ENCODE data around the gene PLOD1.

PLOD1 gene

DNA sequence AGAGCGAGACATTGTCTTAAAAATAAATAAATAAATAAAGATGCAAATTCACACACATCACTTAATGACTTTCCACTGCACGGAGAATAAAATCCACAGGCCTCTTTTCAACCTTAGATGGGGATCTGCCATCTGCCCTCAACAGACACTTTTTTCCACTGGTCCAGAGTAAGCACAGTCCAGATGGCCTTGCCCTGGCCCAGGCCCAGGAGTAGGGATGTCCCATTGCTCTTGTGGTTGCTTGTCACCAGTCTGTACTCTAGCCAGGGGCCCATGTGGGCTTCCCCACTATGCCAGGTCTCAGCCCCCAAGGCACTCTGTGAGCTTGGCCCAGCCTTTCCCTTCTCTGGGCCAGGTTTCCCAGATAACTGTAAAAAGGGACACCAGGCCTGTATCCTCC is 17.4 kb downstream of the PLOD1 start:
- TF ChIP-seq CTCF (IDR thresholded peaks at IDR 0.05; ENCODE audit: control insufficient read depth, extremely low read depth, insufficient read depth), result no peak
- no peak for DNase-seq (ENCODE audit: low read depth)
- H3K4me3 ChIP-seq (ENCODE audit: low read depth, low read length), result no peak overlapping the region

- DNase-seq (ENCODE audit: low read depth), result no peak
- no peak overlapping the region for H3K4me3 ChIP-seq (ENCODE audit: low read depth, low read length)
- no peak for TF ChIP-seq CTCF (IDR thresholded peaks at IDR 0.05; ENCODE audit: control insufficient read depth, extremely low read depth, insufficient read depth)
Observed at GRCh38 chr1:11952455-11953109, 18.1 kb downstream of the PLOD1 start.

GRCh38 chr1:11955221-11955620 is 20.7 kb downstream of the PLOD1 start:
- no peak for DNase-seq (ENCODE audit: low read depth)
- no peak for TF ChIP-seq CTCF (IDR thresholded peaks at IDR 0.05; ENCODE audit: control insufficient read depth, extremely low read depth, insufficient read depth)

GRCh38 chr1:11957398-11957797 is 22.9 kb downstream of the PLOD1 start:
- no peak for TF ChIP-seq CTCF (IDR thresholded peaks at IDR 0.05; ENCODE audit: control insufficient read depth, extremely low read depth, insufficient read depth)
- DNase-seq (ENCODE audit: low read depth), result no peak
- no peak overlapping the region for H3K4me3 ChIP-seq (ENCODE audit: low read depth, low read length)

More at GRCh38 chr1:11955221-11955620, 20.7 kb downstream of the PLOD1 start:
- no peak overlapping the region for H3K4me3 ChIP-seq (ENCODE audit: low read depth, low read length)

- no peak overlapping the region for H3K4me3 ChIP-seq (ENCODE audit: low read depth, low read length)
- no peak for DNase-seq (ENCODE audit: low read depth)
- no peak for TF ChIP-seq CTCF (IDR thresholded peaks at IDR 0.05; ENCODE audit: control insufficient read depth, extremely low read depth, insufficient read depth)
Observed at GRCh38 chr1:11957897-11958296, 23.4 kb downstream of the PLOD1 start.

DNA sequence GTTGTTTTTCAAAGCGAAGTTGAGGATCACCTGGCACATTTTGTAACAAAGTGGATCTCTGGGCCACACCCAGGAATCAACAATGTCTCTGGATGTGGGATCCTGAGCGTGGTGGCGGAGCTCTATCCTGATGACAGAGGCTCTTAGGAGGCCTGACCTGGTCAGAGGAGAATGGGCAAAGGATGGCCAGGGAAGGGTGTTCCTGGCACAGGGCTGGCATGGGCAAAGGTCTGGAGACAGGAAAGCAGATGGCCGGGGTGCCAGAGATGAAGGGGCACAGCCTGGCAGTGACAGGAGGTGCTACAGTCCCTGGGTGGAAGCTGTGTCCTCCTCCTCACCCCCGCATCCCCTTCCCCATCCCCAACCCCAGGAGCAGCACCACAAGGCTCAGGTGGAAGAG is 25.8 kb downstream of the PLOD1 start:
- DNase-seq (ENCODE audit: low read depth), result no peak
- H3K4me3 ChIP-seq (ENCODE audit: low read depth, low read length), result no peak overlapping the region
- TF ChIP-seq CTCF (IDR thresholded peaks at IDR 0.05; ENCODE audit: control insufficient read depth, extremely low read depth, insufficient read depth), result no peak

DNA sequence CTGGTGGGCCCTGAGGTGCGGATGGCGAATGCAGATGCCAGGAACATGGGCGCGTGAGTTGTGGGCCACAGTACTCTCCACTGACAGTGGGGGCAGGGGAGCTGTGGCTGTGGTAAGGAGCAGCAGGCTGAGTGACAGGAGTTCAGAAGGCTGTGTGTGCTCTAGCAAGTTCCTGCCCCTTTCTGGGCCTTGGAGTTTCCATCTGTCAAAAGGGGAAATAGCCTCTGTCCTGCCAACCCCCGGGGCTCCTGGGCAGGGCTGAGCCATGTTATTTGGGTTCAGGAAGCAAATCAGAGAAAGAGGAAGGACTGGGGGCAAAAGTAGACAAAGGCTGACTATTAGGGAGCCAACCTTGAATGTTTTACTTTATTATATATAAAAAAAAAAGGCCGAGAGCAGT is 26.2 kb downstream of the PLOD1 start:
- DNase-seq (ENCODE audit: low read depth), result no peak
- no peak overlapping the region for H3K4me3 ChIP-seq (ENCODE audit: low read depth, low read length)
- TF ChIP-seq CTCF (IDR thresholded peaks at IDR 0.05; ENCODE audit: control insufficient read depth, extremely low read depth, insufficient read depth), result no peak
